AG09309 (cell line): Measurements from ENCODE around the gene RELN.

ENCODE experiments used
- DNase-seq: peaks from one replicate; pipeline ENCODE4 v3.0.0-alpha.2; 2010; ENCODE audit warnings: low read depth
- H3K4me3 ChIP-seq: 2 replicates; pipeline ENCODE4 v1.5.1; 2011; ENCODE audit warnings: mild to moderate bottlenecking, low read depth, low read length, moderate library complexity; ENCODE audit not compliant: control insufficient read depth
- CTCF ChIP-seq: IDR thresholded peaks from 2 replicates; pipeline ENCODE4 v1.5.1; 2011; ENCODE audit warnings: mild to moderate bottlenecking, low read depth, low read length, inconsistent platforms; ENCODE audit not compliant: insufficient read depth, control insufficient read depth; ENCODE audit errors: missing control alignments

The RELN gene

GRCh38 chr7:103987451-103987850 lies 2.0 kb downstream of the RELN start:
- no peak for DNase-seq
- no peak for TF ChIP-seq CTCF
- H3K4me3 ChIP-seq, result no peak overlapping the region

- H3K4me3 ChIP-seq, result no peak overlapping the region
- DNase-seq, result no peak
- no peak for TF ChIP-seq CTCF
Observed at GRCh38 chr7:103985565-103986126, 3.8 kb downstream of the RELN start.

- H3K4me3 ChIP-seq, result no peak overlapping the region
- DNase-seq, result no peak
- TF ChIP-seq CTCF, result no peak
Observed at GRCh38 chr7:103984050-103984449, 5.4 kb downstream of the RELN start.

- TF ChIP-seq CTCF, result no peak
- H3K4me3 ChIP-seq, result no peak overlapping the region
- no peak for DNase-seq
Observed at GRCh38 chr7:103983201-103983977, 6.1 kb downstream of the RELN start.

DNA sequence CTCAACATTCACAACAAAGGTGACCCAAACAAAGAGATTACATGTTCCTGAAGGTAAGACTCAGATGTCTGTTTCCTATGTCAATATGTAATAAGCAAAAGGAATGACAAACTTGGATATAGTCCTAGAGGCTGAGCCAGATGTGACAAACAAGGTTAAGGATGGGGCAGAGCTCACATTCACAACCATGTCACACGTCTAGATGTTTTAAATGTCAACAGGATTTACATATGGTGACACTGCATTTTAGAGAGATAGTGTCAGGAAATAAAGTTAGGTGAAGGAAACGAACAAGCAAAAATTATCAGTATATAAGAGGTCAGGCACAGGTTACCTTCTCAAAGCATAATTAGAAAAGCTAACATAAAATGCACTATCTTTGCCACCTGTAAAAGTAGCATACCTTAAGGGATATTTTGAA lies 8.4 kb downstream of the RELN start:
- no peak for TF ChIP-seq CTCF
- H3K4me3 ChIP-seq, result no peak overlapping the region
- DNase-seq, result no peak

- H3K4me3 ChIP-seq, result no peak overlapping the region
- DNase-seq, result no peak
Observed at GRCh38 chr7:103972779-103973434, 16.6 kb downstream of the RELN start.

More at GRCh38 chr7:103972779-103973434, 16.6 kb downstream of the RELN start:
- TF ChIP-seq CTCF, result no peak
